K562 (cell line): ENCODE data around the gene SLC25A42. TPM values are rescaled to one million over a fixed set of nuclear protein-coding genes. Genes with fewer than 3 reads are reported as not detected.

Experiments used
- ARID3A ChIP-seq: IDR thresholded peaks from 2 replicates; pipeline ENCODE4 v1.6.1; 2012; ENCODE audit warnings: low read depth, low read length, improper control_type of control experiment, borderline replicate concordance
- HNRNPUL1 ChIP-seq: fragments of 200-400 bp; formaldehyde crosslinking; IDR thresholded peaks from 2 replicates; pipeline ENCODE4 v1.6.1; 2017; ENCODE audit warnings: low read length
- KDM4B ChIP-seq, 2 experiments: fragments of 450-650 bp in 1 of 2; sonication (generic) in 1 of 2; IDR thresholded peaks; 2 replicates each; pipeline ENCODE4 v1.6.1; 2016 to 2017; ENCODE audit warnings: borderline replicate concordance in 2 of 2, antibody characterized with exemption in 1 of 2, low read depth in 1 of 2, mild to moderate bottlenecking in 1 of 2
- L3MBTL2 ChIP-seq: fragments of 450-650 bp; IDR thresholded peaks from 2 replicates; pipeline ENCODE4 v1.6.1; 2016; ENCODE audit warnings: mild to moderate bottlenecking, moderate library complexity
- MAFK ChIP-seq: IDR thresholded peaks from 2 replicates; pipeline ENCODE4 v1.6.1; 2011; ENCODE audit warnings: low read length, improper control_type of control experiment
- NFE2 ChIP-seq: IDR thresholded peaks from 2 replicates; pipeline ENCODE4 v1.6.1; 2014; ENCODE audit warnings: antibody characterized with exemption, low read depth
- NR0B1 ChIP-seq: fragments of 450-650 bp; IDR thresholded peaks from one replicate; pipeline ENCODE4 v1.6.1; 2018; ENCODE audit warnings: mild to moderate bottlenecking, moderate library complexity; ENCODE audit not compliant: partially characterized antibody
- OTX1 ChIP-seq: fragments of 450-650 bp; formaldehyde crosslinking; IDR thresholded peaks from 2 replicates; pipeline ENCODE4 v1.4.0; 2022; ENCODE audit warnings: mild to moderate bottlenecking
- PHF21A ChIP-seq: fragments of 450-650 bp; IDR thresholded peaks from 2 replicates; pipeline ENCODE4 v1.6.1; 2017; ENCODE audit warnings: low read depth, borderline replicate concordance
- PPARD ChIP-seq: fragments of 250-450 bp; sonication (Bioruptor Pico); IDR thresholded peaks from 2 replicates; pipeline ENCODE4 v1.8.0; 2022; ENCODE audit warnings: inconsistent platforms, mild to moderate bottlenecking, moderate library complexity
- RBM25 ChIP-seq: fragments of 200-400 bp; formaldehyde crosslinking; IDR thresholded peaks from 2 replicates; pipeline ENCODE4 v1.6.1; 2018; ENCODE audit warnings: low read length, low read depth, moderate library complexity; ENCODE audit not compliant: severe bottlenecking
- SIN3A ChIP-seq, 2 experiments: fragments of 150-350 bp in 1 of 2; IDR thresholded peaks; 2 replicates each; pipeline ENCODE4 v1.6.1; 2011 to 2016; ENCODE audit warnings: borderline replicate concordance in 2 of 2, low read depth in 2 of 2, low read length in 2 of 2, mild to moderate bottlenecking in 2 of 2, moderate library complexity in 2 of 2; ENCODE audit not compliant: control insufficient read depth in 1 of 2
- TAF1 ChIP-seq: IDR thresholded peaks from 2 replicates; pipeline ENCODE4 v1.6.1; 2011; ENCODE audit warnings: mild to moderate bottlenecking, low read length, moderate library complexity; ENCODE audit not compliant: insufficient read depth, control insufficient read depth, severe bottlenecking; ENCODE audit errors: extremely low read depth
- ZC3H4 ChIP-seq: sonication (generic); formaldehyde crosslinking; IDR thresholded peaks from 2 replicates; pipeline ENCODE4 v1.9.0; 2021; ENCODE audit warnings: missing genetic modification reagents, borderline replicate concordance
- ZNF134 ChIP-seq: fragments of 250-450 bp; sonication (Bioruptor Pico); conservative IDR thresholded peaks from 2 replicates; pipeline ENCODE4 v1.4.0; 2020
- ZNF263 ChIP-seq: sonication (generic); formaldehyde crosslinking; IDR thresholded peaks from 2 replicates; pipeline ENCODE4 v1.8.0; 2022; ENCODE audit warnings: mild to moderate bottlenecking, missing genetic modification reagents, borderline replicate concordance
- ZNF639 ChIP-seq, 2 experiments: fragments of 200-800 bp in 1 of 2; sonication (Bioruptor generic) in 1 of 2; sonication (generic) in 1 of 2; formaldehyde crosslinking in 1 of 2; IDR thresholded peaks in 1 of 2; conservative IDR thresholded peaks in 1 of 2; 2 replicates each; pipeline versions ENCODE4 v1.5.0 to v1.6.1; 2016 to 2020; ENCODE audit warnings: missing compliant biosample characterization in 1 of 2, missing genetic modification characterization in 1 of 2, missing genetic modification reagents in 1 of 2
- polyA plus RNA-seq, 8 experiments: library from polyadenylated mRNA; depleted of rRNA in 4 of 8; stranded (reverse) in 5 of 8; unstranded in 3 of 8; fragments of >200 nt; fragmentation: Nextera tagmentation in 2 of 8; fragmentation: Illumina TruSeq in 1 of 8; extraction: Ambion mirVana in 2 of 8; extraction: Trizol in 1 of 8; gene quantifications; 2 replicates each; pipeline versions ENCODE4 v1.2.1 to v1.2.3, GENCODE V29; 2011 to 2014; ENCODE audit warnings: inconsistent platforms in 1 of 8, missing spikeins in 1 of 8
- total RNA-seq, 7 experiments: library from RNA; depleted of rRNA in 6 of 7; stranded (reverse); fragments of >200 nt in 6 of 7; fragmentation: Illumina TruSeq in 2 of 7; extraction: Trizol in 2 of 7; gene quantifications; 2 replicates each; pipeline versions ENCODE4 v1.2.1 to v1.2.3, GENCODE V29; 2011 to 2021; ENCODE audit warnings: low replicate concordance in 1 of 7
- TF ChIP-seq, protein P1 (sequence below), 2 experiments: fragments of 450-650 bp in 1 of 2; sonication (generic) in 1 of 2; formaldehyde crosslinking; conservative IDR thresholded peaks; 2 replicates each; pipeline versions ENCODE4 v1.4.0 to v1.8.1; 2020 to 2022; ENCODE audit warnings: mild to moderate bottlenecking in 1 of 2, missing genetic modification reagents in 1 of 2
- TF ChIP-seq, protein P2 (sequence below): fragments of 450-650 bp; formaldehyde crosslinking; IDR thresholded peaks from 2 replicates; pipeline ENCODE4 v1.4.0; 2020; ENCODE audit warnings: mild to moderate bottlenecking, moderate library complexity

The SLC25A42 gene
- total and polyA plus RNA-seq, 9 of the 15 experiments (the other 6 are each of a cell fraction or from before 2014, with no cell fraction given) = 0.59 to 32.2 (median 14.1) TPM

- TF ChIP-seq, protein P1, sequence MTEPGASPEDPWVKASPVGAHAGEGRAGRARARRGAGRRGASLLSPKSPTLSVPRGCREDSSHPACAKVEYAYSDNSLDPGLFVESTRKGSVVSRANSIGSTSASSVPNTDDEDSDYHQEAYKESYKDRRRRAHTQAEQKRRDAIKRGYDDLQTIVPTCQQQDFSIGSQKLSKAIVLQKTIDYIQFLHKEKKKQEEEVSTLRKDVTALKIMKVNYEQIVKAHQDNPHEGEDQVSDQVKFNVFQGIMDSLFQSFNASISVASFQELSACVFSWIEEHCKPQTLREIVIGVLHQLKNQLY (CRISPR knock-in tag; conservative IDR thresholded peaks at IDR 0.05) = no peak
- TF ChIP-seq PPARD (CRISPR knock-in tag) (no peak), SIN3A (IDR thresholded peaks at IDR 0.05; ENCODE audit: borderline replicate concordance in 2 of 2, control insufficient read depth in 1 of 2, low read depth in 2 of 2, low read length in 2 of 2) (no peak), ARID3A (no peak), ZC3H4 (CRISPR knock-in tag) (no peak), PHF21A (no peak), ZNF134 (CRISPR knock-in tag) (no peak), ZNF263 (no peak), NR0B1 (no peak), TAF1 (no peak), L3MBTL2 (no peak), HNRNPUL1 (no peak), OTX1 (no peak), MAFK (no peak), NFE2 (no peak), KDM4B (IDR thresholded peaks at IDR 0.05; ENCODE audit: borderline replicate concordance in 2 of 2, low read depth in 1 of 2) (no peak), ZNF639 (CRISPR knock-in tag; conservative IDR thresholded peaks at IDR 0.05 in 1 of 2, IDR thresholded peaks at IDR 0.05 in 1 of 2) (no peak), RBM25 (no peak)
- TF ChIP-seq, protein P2, sequence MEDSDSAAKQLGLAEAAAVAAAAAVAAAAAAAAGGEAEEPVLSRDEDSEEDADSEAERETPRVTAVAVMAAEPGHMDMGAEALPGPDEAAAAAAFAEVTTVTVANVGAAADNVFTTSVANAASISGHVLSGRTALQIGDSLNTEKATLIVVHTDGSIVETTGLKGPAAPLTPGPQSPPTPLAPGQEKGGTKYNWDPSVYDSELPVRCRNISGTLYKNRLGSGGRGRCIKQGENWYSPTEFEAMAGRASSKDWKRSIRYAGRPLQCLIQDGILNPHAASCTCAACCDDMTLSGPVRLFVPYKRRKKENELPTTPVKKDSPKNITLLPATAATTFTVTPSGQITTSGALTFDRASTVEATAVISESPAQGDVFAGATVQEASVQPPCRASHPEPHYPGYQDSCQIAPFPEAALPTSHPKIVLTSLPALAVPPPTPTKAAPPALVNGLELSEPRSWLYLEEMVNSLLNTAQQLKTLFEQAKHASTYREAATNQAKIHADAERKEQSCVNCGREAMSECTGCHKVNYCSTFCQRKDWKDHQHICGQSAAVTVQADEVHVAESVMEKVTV = peak; percentile 81
These were observed 10.1 kb upstream of the SLC25A42 start (continued) for GRCh38 chr19:19053508-19054314.
